Glutamatergic neuron (in vitro differentiated cells): ENCODE measurements around the gene PRRG2. TPM values are rescaled to one million over a fixed set of nuclear protein-coding genes. Genes with fewer than 3 reads are reported as not detected.

Experiments used
- DNase-seq: peaks from one replicate; pipeline ENCODE4 v3.0.0; 2022
- H3K27ac Mint-ChIP-seq: one replicate; pipeline ENCODE4 v1.8.0; 2020; ENCODE audit warnings: mild to moderate bottlenecking, mixed read lengths, inconsistent platforms; ENCODE audit not compliant: unreplicated experiment
- H3K27me3 Mint-ChIP-seq: one replicate; pipeline ENCODE4 v1.8.0; 2020; ENCODE audit warnings: mild to moderate bottlenecking, moderate library complexity, mixed read lengths, inconsistent platforms; ENCODE audit not compliant: unreplicated experiment
- H3K36me3 Mint-ChIP-seq: one replicate; pipeline ENCODE4 v1.8.0; 2020; ENCODE audit warnings: mild to moderate bottlenecking, mixed read lengths, inconsistent platforms; ENCODE audit not compliant: unreplicated experiment
- H3K4me1 Mint-ChIP-seq: one replicate; pipeline ENCODE4 v1.8.0; 2020; ENCODE audit warnings: mild to moderate bottlenecking, low read depth, mixed read lengths, inconsistent platforms; ENCODE audit not compliant: unreplicated experiment
- H3K4me3 Mint-ChIP-seq: one replicate; pipeline ENCODE4 v1.8.0; 2020; ENCODE audit warnings: mild to moderate bottlenecking, mixed read lengths, inconsistent platforms; ENCODE audit not compliant: unreplicated experiment
- H3K9me3 Mint-ChIP-seq: one replicate; pipeline ENCODE4 v1.8.0; 2020; ENCODE audit warnings: mild to moderate bottlenecking, moderate library complexity, mixed read lengths, inconsistent platforms; ENCODE audit not compliant: unreplicated experiment
- CTCF ChIP-seq: fragments of 200-600 bp; sonication (generic); IDR thresholded peaks from one replicate; pipeline ENCODE4 v1.5.0; 2021; ENCODE audit not compliant: partially characterized antibody, unreplicated experiment
- total RNA-seq: library from RNA; stranded (reverse); fragmentation: NEBNext Ultra II Directional; extraction: Animal tissue kit (Norgen Biotek cat#: 25700); gene quantifications from one replicate; pipeline ENCODE4 v1.2.1, GENCODE V29; 2021; ENCODE audit not compliant: unreplicated experiment

Gene PRRG2
- total RNA-seq, 1 donor from 2014 or later, result 0.29 TPM

DNA sequence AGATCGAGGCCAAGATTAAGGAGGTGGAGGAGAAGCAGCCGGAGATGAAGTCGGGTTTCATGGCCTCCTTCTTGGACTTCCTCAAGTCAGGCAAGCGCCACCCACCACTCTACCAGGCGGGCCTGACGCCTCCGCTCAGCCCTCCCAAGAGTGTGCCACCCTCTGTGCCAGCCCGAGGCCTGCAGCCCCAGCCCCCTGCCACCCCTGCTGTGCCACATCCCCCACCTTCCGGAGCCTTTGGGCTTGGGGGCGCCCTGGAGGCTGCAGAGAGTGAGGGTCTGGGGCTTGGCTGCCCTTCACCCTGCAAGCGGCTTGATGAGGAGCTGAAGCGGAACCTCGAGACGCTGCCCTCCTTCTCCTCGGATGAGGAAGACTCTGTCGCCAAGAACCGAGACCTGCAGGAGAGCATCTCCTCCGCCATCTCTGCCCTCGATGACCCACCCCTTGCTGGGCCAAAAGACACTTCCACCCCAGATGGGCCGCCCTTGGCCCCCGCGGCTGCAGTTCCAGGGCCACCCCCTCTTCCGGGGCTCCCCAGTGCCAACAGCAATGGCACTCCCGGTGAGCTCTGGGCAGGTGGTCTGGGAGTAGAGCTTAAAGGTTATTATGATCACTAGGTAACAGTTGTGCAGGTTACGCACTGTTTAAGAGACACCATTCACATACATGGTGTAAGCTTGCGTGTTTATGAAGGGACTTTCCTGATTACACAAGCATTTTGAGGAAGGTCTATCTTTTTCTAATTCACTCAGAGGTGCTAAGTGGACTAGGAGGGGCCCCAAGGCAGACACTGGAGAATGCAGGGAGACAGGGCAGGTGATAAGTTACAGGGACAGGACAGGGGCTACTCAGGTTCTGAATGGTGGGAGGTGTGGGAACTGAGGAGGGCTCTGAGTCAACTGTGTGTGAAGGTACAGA lies 18.5 kb downstream of the PRRG2 start:
- no peak for DNase-seq
- no peaks in the 10 kb centered on the region for H3K36me3 Mint-ChIP-seq
- H3K4me1 Mint-ChIP-seq, result no peaks in the 10 kb centered on the region
- TF ChIP-seq CTCF, result no peak
- H3K27me3 Mint-ChIP-seq, result peaks cover 4% of the 10 kb centered on the region
- no peak overlapping the region for H3K4me3 Mint-ChIP-seq
- H3K9me3 Mint-ChIP-seq, result peaks cover 3% of the 10 kb centered on the region
- no peak overlapping the region for H3K27ac Mint-ChIP-seq

DNA sequence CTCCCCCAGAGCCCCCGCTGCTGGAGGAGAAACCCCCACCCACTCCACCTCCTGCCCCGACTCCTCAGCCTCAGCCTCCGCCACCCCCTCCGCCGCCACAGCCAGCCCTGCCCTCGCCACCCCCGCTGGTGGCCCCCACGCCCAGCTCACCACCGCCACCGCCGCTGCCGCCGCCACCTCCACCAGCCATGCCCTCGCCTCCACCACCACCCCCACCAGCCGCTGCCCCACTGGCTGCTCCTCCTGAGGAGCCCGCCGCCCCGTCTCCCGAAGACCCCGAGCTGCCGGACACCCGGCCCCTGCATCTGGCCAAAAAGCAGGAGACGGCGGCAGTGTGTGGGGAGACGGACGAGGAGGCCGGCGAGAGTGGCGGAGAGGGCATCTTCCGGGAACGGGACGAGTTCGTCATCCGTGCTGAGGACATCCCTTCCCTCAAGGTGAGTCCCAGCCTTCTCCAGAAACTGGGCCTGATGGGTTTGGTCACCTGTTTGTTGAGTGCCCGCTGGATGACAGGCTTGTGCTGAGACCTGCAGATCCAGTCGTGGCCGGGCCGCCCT lies 20.4 kb downstream of the PRRG2 start:
- Mint-ChIP-seq H3K4me1 (no peaks in the 10 kb centered on the region), H3K27ac (no peak overlapping the region)
- DNase-seq, result no peak

DNA sequence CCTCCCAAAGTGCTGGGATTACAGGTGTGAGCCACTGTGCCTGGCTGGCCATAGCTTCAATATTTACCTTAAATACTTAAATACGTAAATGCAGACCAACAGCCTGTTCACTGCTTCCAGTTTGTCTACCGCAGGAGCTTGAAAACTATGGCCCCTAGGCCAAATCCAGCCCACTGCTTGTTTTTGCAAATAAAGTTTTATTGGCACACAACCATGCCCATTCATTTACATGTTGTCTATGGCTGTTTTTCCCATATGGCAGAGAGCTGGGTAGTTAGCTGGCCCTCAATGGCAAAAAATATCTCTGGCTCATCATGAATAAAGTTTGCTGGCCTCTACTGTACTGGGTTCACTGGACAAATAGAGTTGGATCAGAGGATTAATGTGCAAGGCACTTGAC lies 21.7 kb downstream of the PRRG2 start:
- Mint-ChIP-seq H3K27ac (no peak overlapping the region), H3K9me3 (peaks cover 3% of the 10 kb centered on the region), H3K4me3 (no peak overlapping the region), H3K27me3 (peaks cover 4% of the 10 kb centered on the region), H3K36me3 (no peaks in the 10 kb centered on the region), H3K4me1 (no peaks in the 10 kb centered on the region)
- DNase-seq, result no peak
- no peak for TF ChIP-seq CTCF

More for the DNA sequence above, 20.4 kb downstream of the PRRG2 start:
- peaks cover 4% of the 10 kb centered on the region for H3K27me3 Mint-ChIP-seq
- no peaks in the 10 kb centered on the region for H3K36me3 Mint-ChIP-seq
- H3K9me3 Mint-ChIP-seq, result peaks cover 3% of the 10 kb centered on the region
- no peak for TF ChIP-seq CTCF
- H3K4me3 Mint-ChIP-seq, result no peak overlapping the region

GRCh38 chr19:49605605-49606004 lies 24.5 kb downstream of the PRRG2 start:
- no peak overlapping the region for H3K4me3 Mint-ChIP-seq

More at GRCh38 chr19:49605605-49606004, 24.5 kb downstream of the PRRG2 start:
- Mint-ChIP-seq H3K36me3 (no peaks in the 10 kb centered on the region), H3K27ac (no peak overlapping the region), H3K27me3 (peaks cover 4% of the 10 kb centered on the region), H3K9me3 (peaks cover 1% of the 10 kb centered on the region), H3K4me1 (no peaks in the 10 kb centered on the region)
- no peak for TF ChIP-seq CTCF
- no peak for DNase-seq
